Inflammatory macrophage (primary cell): ENCODE data around the gene SCN5A.
A peak's percentile ranks its signal among the peaks of the same experiment; 100 is the strongest.

Experiments
- DNase-seq, 2 donors: peaks; one replicate each; pipeline ENCODE4 v3.0.0-alpha.2; 2020 to 2022

The SCN5A gene

DNA sequence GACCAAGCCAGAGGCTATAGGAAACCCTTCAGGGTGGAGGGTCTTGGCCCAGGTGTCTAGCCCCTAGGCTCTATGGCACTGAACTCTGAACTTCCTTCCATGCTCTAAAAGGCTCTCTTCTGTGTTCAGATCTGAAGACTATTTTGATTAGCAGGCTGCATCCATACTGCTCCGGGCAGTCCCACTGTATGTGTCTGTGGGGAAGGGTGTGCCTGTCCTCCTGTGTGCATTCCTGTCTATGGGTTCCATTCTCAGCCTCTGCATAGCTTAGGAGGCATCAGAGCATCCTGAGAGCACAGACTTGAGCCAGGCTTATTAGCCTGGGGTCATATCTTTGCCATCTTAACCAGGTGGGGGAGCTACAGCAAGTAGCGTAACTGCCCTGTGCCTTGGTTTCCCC lies 115.3 kb downstream of the SCN5A start:
- no peak for DNase-seq

DNA sequence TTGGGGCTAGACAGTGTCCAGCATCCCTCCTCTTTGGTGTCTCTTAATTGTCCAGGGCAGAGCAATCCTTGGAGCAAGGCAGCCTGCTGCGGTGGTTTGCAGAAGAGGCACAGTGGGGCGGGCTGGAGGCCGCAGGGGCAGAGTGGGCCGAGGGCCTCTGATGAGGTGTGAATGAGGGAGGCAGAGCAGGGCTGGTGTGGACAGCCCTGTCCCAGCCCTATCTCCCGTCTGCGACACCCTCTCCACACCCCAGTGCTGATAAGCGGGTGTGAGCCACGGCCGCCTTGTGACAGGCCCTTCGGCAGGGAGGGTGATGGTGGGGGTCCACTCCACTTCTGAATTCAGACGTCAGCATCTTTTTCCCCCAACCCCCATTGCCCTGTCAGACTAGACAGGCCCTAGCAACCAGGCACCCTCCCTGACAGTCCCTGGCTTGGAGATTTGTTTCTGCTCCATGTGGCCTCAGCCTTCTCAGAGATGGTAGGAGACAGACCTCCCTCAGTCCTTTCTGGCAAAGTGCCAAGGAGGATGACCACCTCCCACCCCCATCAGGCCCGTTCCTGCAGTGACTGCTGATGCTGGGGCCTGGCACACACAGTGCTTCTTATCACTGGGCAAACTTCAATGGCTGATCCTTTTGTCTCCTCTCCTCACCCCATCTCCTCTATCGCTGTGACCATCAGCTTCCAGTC lies 116.1 kb downstream of the SCN5A start:
- no peak for DNase-seq

DNA sequence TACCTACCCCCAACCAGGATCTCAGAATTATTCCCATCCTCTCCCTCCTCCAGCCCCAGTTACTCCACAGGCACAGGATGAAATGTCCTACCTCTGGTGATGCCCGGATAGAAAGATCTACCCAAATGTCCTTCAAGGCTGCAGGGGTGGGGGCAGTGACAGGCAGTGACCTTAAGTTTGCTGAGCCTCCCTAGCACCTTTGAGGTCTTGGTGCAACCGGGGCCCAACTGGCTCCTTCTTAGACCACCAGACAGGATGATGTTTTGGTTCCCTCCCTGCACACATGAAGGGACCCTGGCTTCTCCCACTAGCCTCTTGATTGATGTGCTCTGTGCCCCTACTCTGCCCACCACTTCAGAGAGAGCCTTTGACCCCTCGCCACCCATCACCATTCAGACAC lies 117.0 kb downstream of the SCN5A start:
- DNase-seq = no peak

DNA sequence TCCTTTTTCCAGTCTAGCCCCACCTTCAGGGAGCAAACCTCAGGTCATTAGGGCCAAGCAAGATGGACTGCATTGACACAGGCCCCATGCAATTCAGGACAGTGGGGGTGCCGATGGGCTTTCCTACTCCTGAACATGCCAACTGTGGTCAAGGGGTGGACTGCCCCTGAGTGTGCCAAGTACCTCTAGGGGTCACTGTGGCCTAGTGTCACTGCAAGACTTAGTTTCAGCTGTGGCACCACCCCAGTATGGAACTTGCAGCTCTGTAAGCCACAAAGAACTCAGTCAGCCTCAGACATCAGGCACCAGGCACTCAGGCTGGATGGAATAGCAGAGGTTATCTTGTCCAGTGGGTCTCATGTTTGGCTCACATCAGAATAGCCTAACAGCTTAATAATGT lies 121.0 kb downstream of the SCN5A start:
- peak in 1 of 2 donors; percentile 5 for DNase-seq

DNA sequence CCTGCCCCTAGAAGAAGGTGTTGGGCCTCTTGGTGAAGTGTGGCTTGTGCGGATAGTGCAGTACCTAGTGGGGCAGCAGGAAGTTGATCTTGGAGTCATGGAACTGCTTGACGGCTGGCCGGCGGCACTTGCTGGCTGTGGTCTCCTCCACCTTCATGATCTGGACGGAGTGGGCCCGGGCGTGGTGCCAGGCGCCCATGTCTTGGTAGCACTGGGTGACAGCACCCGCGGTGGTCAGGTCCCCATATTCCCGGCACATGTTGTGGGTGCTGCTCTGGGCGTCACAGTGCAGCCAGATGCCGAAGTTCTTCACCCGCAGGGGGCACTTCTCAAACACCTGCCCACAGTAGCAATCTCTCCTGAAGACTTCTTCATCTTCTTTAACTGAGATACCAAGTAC lies 122.7 kb downstream of the SCN5A start:
- DNase-seq = no peak

GRCh38 chr3:38524141-38524739 lies 125.2 kb downstream of the SCN5A start:
- DNase-seq = no peak

DNA sequence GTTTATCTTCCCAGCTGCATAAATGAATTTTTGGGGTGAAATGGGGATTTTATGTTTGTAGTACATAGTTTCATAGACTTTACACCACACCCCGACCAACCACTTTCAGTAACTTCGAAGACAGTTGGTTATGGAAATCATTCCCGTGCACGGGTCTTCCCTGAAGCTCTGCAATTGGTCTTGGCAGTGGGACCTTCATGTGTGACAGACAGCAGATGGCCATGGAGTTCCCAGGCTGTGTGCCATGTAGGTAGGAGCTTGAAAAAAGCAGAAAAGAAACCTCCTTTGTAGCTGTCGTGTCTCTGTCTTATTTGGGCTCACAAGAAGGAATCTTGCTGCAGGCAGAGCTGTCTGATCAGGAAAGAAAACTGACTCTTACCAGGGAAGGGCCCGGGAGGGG lies 127.5 kb downstream of the SCN5A start:
- DNase-seq = no peak

GRCh38 chr3:38521391-38521987 lies 128.0 kb downstream of the SCN5A start:
- DNase-seq = peak; percentile 62 to 67

- no peak for DNase-seq
Measured at GRCh38 chr3:38519651-38520050, 129.8 kb downstream of the SCN5A start.

- no peak for DNase-seq
Measured at GRCh38 chr3:38519000-38519399, 130.5 kb downstream of the SCN5A start.

- DNase-seq = no peak
Measured at GRCh38 chr3:38516669-38517068, 132.8 kb downstream of the SCN5A start.

DNA sequence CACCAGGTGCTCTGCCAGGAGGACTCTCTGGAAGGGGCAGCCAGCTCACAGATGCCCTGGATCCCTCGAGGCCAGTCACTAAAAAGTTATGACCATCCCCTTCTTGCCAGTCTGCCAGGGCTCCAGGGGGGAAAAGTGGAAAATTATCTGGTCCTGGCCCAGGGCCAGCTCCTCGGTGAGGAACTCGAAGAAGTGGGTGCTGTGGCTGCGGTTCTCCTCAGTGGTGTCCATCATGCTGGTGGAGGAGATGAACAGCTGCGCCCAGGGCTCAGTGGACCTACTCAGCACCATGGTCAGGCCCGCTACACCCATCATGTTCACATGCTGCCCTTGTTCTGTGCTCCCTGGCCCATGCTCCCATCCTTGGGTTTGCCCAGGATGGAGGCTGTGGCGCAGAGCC lies 134.1 kb downstream of the SCN5A start:
- no peak for DNase-seq

GRCh38 chr3:38511546-38511945 lies 137.9 kb downstream of the SCN5A start:
- no peak for DNase-seq

DNA sequence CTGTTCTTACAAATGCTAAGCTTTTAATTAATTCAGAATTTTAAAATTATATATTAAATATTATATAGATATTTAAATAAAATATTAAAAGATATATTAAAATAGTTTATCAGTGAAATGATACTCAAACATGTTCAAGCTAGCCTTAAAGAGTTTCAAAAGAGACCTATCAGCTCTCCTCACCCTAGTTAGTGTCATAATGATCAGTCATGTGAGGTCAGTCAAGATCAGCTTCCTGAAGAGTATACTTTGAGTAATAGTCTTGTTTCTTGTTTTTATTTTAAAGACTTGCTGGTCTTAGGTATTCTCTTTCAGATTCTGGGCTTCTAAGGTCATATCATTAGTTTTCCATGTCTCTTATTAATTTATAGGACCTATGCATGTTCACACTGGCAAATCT lies 138.9 kb downstream of the SCN5A start:
- DNase-seq = peak; percentile 5 to 23

- DNase-seq = no peak
Measured at GRCh38 chr3:38509732-38510131, 139.8 kb downstream of the SCN5A start.

GRCh38 chr3:38507120-38507519 lies 142.4 kb downstream of the SCN5A start:
- no peak for DNase-seq

DNA sequence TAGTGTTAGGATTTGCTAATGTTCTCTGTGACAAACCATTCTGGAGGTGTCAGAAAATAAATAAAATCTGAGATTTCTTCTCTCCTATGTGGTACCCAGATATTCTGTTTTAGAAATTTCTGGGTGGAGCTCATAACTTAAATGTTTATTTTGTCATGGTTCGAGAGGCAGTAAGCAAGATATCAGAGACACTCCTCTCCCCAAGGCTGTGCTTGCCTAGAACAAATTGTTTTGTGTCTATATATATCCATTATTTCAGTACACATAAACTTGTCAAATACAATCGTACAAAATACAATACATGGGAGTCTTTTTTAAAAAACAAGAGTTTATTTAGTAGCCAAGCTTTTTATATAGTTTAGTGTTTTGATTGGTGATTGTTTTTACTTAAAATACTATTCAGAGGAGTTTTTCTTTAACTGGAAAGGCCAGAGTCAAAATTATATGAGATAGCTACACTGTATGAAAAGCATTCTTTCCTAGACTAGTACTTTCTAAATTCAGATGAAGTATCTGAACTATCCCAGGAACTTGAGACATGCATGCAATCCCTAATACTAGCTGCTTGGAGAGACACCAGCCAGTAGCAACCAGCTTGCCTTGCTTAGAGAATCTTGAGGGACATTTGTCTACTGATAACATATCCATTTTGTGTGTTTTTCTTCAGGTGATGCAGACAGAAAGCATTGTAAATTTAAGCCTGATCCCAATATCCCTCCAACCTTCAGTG lies 148.6 kb downstream of the SCN5A start:
- no peak for DNase-seq
